ENCODE data around the gene NFATC1. TPM values are rescaled to one million over a fixed set of nuclear protein-coding genes. Genes with fewer than 3 reads are reported as not detected.

The NFATC1 gene
- total RNA-seq, 1 donor from 2014 or later: 7.1 TPM

DNA sequence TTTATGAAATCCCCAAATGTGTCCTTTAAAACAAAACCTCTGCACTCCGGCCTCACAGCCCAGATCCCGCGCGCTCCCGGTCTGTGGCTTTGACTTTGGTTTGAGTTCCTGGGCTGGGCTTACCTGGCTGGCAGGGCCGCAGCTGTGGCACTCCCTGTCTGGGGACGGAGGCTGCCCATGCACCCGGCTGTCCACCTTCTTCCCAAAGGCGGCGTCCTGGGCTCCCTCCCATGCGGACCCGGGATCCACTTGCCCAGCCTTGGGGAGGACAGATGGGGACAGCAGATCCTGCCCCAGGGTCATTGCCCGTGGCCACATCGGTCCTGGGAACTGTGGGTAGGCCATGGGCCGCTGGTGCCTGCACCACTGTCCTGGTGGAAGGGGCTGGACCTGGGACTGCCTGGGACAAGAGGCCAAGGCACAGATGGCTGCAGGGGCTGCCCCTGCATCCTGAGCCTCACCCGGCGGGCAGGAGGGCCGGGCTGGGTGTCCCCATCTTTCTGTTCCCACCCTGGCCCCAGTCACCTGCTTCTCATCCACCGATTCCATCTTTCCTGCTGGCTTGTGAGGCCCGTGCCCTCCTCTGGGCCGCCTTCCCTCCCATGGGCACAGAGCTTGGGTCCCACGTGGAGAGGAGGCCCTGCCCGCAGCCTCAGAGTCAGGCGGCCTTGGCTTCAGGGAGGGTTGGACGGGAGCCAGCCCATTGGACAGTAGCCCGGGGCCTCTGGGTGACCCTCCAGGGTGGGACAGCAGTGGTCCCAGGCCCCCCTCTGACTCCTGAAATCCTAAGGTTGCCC lies 27.7 kb downstream of the NFATC1 start:
- no peak overlapping the region for H3K4me3 Mint-ChIP-seq (ENCODE audit: unreplicated experiment)
- H3K4me1 Mint-ChIP-seq (ENCODE audit: low read depth): peaks cover 18% of the 10 kb centered on the region
- peaks cover 12% of the 10 kb centered on the region for H3K27me3 Mint-ChIP-seq (ENCODE audit: low read depth)
- no peak overlapping the region for H3K27ac Mint-ChIP-seq (ENCODE audit: unreplicated experiment)
- DNase-seq (ENCODE audit: low spot score): no peak
- H3K36me3 Mint-ChIP-seq (ENCODE audit: low read depth): peaks cover 12% of the 10 kb centered on the region
- no peaks in the 10 kb centered on the region for H3K9me3 Mint-ChIP-seq (ENCODE audit: low read depth)
- TF ChIP-seq, protein P1, sequence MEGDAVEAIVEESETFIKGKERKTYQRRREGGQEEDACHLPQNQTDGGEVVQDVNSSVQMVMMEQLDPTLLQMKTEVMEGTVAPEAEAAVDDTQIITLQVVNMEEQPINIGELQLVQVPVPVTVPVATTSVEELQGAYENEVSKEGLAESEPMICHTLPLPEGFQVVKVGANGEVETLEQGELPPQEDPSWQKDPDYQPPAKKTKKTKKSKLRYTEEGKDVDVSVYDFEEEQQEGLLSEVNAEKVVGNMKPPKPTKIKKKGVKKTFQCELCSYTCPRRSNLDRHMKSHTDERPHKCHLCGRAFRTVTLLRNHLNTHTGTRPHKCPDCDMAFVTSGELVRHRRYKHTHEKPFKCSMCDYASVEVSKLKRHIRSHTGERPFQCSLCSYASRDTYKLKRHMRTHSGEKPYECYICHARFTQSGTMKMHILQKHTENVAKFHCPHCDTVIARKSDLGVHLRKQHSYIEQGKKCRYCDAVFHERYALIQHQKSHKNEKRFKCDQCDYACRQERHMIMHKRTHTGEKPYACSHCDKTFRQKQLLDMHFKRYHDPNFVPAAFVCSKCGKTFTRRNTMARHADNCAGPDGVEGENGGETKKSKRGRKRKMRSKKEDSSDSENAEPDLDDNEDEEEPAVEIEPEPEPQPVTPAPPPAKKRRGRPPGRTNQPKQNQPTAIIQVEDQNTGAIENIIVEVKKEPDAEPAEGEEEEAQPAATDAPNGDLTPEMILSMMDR (IDR thresholded peaks at IDR 0.05): no peak

DNA sequence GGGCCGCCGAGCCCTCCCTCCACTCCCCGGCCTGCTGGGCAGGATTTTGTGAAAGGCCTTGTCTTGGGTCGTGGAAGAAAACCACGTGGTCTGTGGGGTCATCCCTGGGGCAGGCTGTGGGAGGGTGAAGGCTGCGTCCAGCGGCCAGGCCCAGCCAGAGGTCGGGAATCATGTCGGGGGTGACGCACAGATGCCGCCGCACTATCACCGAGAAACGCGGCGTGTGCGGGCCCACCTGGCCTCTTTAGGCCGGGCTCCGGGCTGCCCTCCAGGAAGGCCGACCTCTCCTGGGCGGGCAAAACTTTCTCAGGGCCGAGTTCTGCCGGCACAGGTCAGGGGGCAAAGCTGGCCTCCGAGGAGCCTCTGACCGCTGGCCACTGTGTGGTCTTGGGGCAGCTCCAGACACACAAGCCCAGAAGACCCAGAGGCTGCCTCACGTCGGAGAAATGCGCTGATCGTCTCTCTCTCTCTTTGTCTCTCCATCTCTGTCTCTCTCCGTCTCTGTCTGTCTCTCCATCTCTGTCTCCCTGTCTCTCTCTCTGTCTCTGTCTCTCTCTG lies 28.4 kb downstream of the NFATC1 start:
- peaks cover 12% of the 10 kb centered on the region for H3K36me3 Mint-ChIP-seq (ENCODE audit: low read depth)
- peaks cover 12% of the 10 kb centered on the region for H3K27me3 Mint-ChIP-seq (ENCODE audit: low read depth)
- no peak for DNase-seq (ENCODE audit: low spot score)
- H3K27ac Mint-ChIP-seq (ENCODE audit: unreplicated experiment): no peak overlapping the region
- TF ChIP-seq, protein P1 (IDR thresholded peaks at IDR 0.05): no peak
- H3K4me1 Mint-ChIP-seq (ENCODE audit: low read depth): peaks cover 18% of the 10 kb centered on the region
- H3K4me3 Mint-ChIP-seq (ENCODE audit: unreplicated experiment): no peak overlapping the region
- no peaks in the 10 kb centered on the region for H3K9me3 Mint-ChIP-seq (ENCODE audit: low read depth)

DNA sequence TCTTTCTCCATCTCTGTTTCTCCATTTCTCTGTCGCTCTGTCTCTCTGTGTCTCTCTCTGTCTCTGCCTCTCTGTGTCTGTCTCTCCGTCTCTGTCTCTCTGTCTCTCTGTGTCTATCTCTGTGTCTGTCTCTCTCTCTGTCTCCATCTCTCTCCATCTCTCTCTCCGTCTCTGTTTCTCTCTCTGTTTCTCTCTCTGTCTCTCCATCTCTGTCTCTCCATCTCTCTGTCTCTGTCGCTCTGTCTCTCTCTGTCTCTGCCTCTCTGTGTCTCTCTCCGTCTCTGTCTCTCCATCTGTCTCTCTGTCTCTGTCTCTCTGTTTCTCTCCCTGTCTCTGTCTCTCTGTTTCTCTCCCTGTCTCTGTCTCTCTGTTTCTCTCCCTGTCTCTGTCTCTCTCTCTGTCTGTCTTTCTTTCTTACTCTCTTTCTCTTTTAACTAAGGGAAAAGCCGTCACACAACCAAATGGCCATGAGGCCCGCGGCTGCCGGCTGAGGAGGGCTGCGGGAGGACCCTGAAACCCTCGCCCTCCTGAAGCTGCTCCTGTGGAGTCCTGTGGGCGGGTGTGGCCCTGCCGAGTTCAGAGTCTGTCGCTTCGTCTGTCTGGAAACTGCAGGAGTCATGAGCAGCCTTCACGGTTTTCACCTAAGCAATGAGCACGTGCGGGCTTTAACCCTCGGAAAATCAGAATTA lies 29.3 kb downstream of the NFATC1 start:
- DNase-seq (ENCODE audit: low spot score): no peak
- H3K36me3 Mint-ChIP-seq (ENCODE audit: low read depth): peaks cover 9% of the 10 kb centered on the region
- no peak overlapping the region for H3K27ac Mint-ChIP-seq (ENCODE audit: unreplicated experiment)
- H3K4me3 Mint-ChIP-seq (ENCODE audit: unreplicated experiment): no peak overlapping the region
- H3K4me1 Mint-ChIP-seq (ENCODE audit: low read depth): peaks cover 18% of the 10 kb centered on the region
- no peaks in the 10 kb centered on the region for H3K9me3 Mint-ChIP-seq (ENCODE audit: low read depth)
- peaks cover 11% of the 10 kb centered on the region for H3K27me3 Mint-ChIP-seq (ENCODE audit: low read depth)
- TF ChIP-seq, protein P1 (IDR thresholded peaks at IDR 0.05): no peak

DNA sequence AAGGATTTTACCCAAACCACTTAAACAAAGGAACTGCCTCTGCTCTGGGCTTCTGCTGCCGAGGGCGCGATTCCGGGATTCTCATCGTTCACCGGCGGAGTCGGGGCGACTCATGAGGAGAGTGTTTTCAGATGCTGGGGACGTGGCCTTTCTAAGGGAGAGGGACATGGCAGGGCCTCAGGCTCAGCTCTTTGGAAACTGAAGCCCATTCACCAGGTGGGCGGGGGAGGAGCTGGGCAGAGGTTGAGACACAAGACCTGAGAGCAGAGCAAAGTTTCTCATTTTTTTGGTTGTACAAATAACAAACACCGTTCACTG lies 29.8 kb downstream of the NFATC1 start:
- no peaks in the 10 kb centered on the region for H3K9me3 Mint-ChIP-seq (ENCODE audit: low read depth)
- peaks cover 11% of the 10 kb centered on the region for H3K27me3 Mint-ChIP-seq (ENCODE audit: low read depth)
- peaks cover 18% of the 10 kb centered on the region for H3K4me1 Mint-ChIP-seq (ENCODE audit: low read depth)
- TF ChIP-seq, protein P1 (IDR thresholded peaks at IDR 0.05): no peak
- no peak overlapping the region for H3K27ac Mint-ChIP-seq (ENCODE audit: unreplicated experiment)
- DNase-seq (ENCODE audit: low spot score): no peak
- H3K4me3 Mint-ChIP-seq (ENCODE audit: unreplicated experiment): no peak overlapping the region
- peaks cover 7% of the 10 kb centered on the region for H3K36me3 Mint-ChIP-seq (ENCODE audit: low read depth)

Data from chondrocyte (in vitro differentiated cells).